A673 (cell line): ENCODE results near the gene SP7.

Source experiments
- CTCF ChIP-seq: fragments of 300-800, 200-600 bp; sonication (generic); conservative IDR thresholded peaks from 2 replicates; pipeline ENCODE4 v1.5.1; 2017; ENCODE audit warnings: low read depth, mild to moderate bottlenecking, antibody characterized with exemption, low read length, moderate library complexity, mixed read lengths
- EZH2 ChIP-seq: fragments of 200-600 bp; sonication (generic); IDR thresholded peaks from 2 replicates; pipeline ENCODE4 v1.6.1; 2017; ENCODE audit warnings: borderline replicate concordance, low read depth, mild to moderate bottlenecking, mixed read lengths, antibody characterized with exemption, low read length; ENCODE audit not compliant: poor library complexity, severe bottlenecking

- TF ChIP-seq CTCF (no peak), EZH2 (no peak)
Measured at GRCh38 chr12:53358836-53359419, 22.8 kb upstream of the SP7 start.
